Muscle layer of colon (tissue), 2 donors: ENCODE data around the gene ANKS1B.

Experiments used
- H3K27ac ChIP-seq: one replicate; pipeline ENCODE4 v1.7.0; 2013; ENCODE audit warnings: low read depth, mild to moderate bottlenecking, low read length, moderate library complexity
- H3K27me3 ChIP-seq, 2 donors: one replicate each; pipeline ENCODE4 v1.7.0; 2013; ENCODE audit warnings: low read length in 2 of 2, mild to moderate bottlenecking in 2 of 2; ENCODE audit not compliant: insufficient read depth in 2 of 2, control insufficient read depth in 1 of 2
- H3K36me3 ChIP-seq: one replicate; pipeline ENCODE4 v1.7.0; 2013; ENCODE audit warnings: mild to moderate bottlenecking, low read length; ENCODE audit not compliant: insufficient read depth
- H3K4me1 ChIP-seq: one replicate; pipeline ENCODE4 v1.7.0; 2013; ENCODE audit warnings: mild to moderate bottlenecking, low read length; ENCODE audit not compliant: insufficient read depth
- H3K4me3 ChIP-seq, 2 donors: one replicate each; pipeline ENCODE4 v1.7.0; 2013; ENCODE audit warnings: low read length in 2 of 2, low read depth in 1 of 2, mild to moderate bottlenecking in 1 of 2, moderate library complexity in 1 of 2
- H3K9ac ChIP-seq: one replicate; pipeline ENCODE4 v1.7.0; 2013; ENCODE audit warnings: low read length
- H3K9me3 ChIP-seq: one replicate; pipeline ENCODE4 v1.7.0; 2013; ENCODE audit warnings: mild to moderate bottlenecking, low read length
- donor health status: abdominal sarcoma.
- donor health status: Adenocarcinoma of cecum.

The ANKS1B gene

DNA sequence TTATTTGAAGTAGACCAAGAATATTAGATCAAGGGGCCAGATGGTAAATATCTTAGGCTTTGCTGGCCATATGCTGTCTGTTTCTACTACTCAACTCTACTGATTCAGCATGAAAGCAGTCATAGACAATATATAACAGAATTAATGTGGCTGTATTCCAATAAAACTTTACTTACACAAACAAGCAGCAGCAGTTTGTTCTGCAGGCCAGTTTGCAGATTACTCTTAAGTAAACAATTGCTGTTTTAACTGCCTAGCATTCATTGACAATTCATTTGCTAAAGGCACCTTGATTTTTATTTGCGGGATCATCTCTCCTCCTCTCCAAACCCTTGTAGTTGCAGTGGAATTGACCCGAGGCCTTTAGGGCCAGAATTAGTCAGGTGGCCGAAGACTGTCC, 431.3 kb downstream of the ANKS1B start:
- H3K27me3 ChIP-seq: no peaks in the 10 kb centered on the region
- no peaks in the 10 kb centered on the region for H3K9me3 ChIP-seq
- H3K27ac ChIP-seq: no peak overlapping the region
- H3K4me3 ChIP-seq: no peak overlapping the region
- no peaks in the 10 kb centered on the region for H3K36me3 ChIP-seq
- H3K9ac ChIP-seq: no peak overlapping the region
- no peaks in the 10 kb centered on the region for H3K4me1 ChIP-seq

DNA sequence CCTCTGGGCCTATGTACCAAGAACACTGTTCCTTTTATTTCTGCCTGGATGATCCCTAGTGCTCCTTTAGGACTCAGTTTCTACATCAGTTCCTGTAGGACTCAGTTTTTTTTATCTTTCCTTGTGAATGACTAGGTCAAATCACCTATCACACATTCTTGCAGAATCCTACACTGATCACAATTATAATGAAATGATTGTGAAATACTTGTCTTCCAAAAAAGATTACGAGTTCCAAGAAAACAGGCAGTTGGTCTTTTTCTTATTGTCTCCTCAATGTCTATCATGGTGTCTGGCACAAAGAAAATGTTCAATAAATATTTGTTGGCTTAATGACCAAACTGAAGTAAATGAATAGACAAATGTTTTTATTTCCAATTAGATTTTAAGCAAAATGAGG, 432.7 kb downstream of the ANKS1B start:
- Histone ChIP-seq H3K4me1 (no peaks in the 10 kb centered on the region), H3K9me3 (no peaks in the 10 kb centered on the region), H3K9ac (no peak overlapping the region), H3K27me3 (no peaks in the 10 kb centered on the region), H3K4me3 (no peak overlapping the region), H3K36me3 (no peaks in the 10 kb centered on the region), H3K27ac (no peak overlapping the region)

DNA sequence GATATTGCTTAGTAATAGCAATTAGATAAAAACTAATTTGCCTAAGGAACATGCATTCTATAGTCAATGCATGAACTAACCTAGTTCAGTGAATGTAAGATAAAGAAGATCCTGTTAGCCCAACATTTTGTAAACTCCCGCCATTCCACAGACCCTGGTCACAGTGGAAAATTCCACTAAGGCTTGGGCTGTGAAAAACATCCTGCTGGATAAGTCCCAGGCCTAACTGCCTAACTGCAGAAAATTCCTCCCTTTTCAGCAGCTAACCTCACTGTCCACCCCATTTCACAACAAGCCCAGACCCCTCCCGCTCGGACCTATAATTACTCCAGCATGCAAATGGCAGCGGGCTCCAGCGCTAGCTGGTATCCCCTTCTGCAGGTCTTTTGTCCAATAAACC, 435.1 kb downstream of the ANKS1B start:
- Histone ChIP-seq H3K27ac (no peak overlapping the region), H3K36me3 (no peaks in the 10 kb centered on the region), H3K9me3 (no peaks in the 10 kb centered on the region), H3K4me3 (no peak overlapping the region), H3K9ac (no peak overlapping the region), H3K4me1 (no peaks in the 10 kb centered on the region), H3K27me3 (no peaks in the 10 kb centered on the region)

DNA sequence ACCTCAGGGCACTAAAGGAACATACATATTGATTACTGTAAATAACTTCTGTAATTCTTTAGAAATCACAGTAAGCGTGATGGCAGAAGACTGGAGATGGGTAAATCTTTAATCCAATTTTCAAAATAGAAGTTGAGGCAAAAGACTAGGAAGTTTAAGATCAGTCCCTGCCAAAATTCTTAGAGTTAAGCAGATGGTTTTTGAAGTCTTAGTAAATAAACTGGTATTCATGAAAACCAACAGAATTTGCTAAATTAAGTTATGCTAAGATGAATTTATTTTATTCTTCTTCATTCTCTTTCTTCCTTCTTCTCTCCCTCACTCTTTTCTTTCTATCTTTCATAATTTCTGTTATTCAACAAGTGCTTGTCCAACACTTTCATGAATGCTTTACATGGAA, 435.5 kb downstream of the ANKS1B start:
- H3K9me3 ChIP-seq: no peaks in the 10 kb centered on the region
- no peaks in the 10 kb centered on the region for H3K27me3 ChIP-seq
- H3K36me3 ChIP-seq: no peaks in the 10 kb centered on the region
- no peak overlapping the region for H3K27ac ChIP-seq
- H3K4me3 ChIP-seq: no peak overlapping the region
- H3K4me1 ChIP-seq: no peaks in the 10 kb centered on the region
- H3K9ac ChIP-seq: no peak overlapping the region

DNA sequence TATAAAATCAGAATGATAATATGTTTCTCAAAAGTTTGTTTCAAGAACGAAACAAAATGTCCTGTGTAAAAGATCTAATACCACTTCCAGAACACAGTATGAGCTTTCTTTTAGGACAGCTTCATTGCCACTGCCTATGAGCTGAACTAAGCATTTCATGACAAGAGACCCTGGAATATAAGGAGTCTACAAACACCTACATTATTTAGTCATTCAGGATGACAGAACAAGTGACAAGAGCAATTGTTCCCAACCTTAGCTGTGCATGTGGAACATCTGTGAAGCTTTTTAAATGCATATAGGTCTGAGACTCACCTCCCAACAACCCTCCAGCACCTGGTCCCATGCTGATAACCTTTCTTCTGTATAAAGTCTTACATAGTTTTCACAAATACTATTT, 440.3 kb downstream of the ANKS1B start:
- H3K4me3 ChIP-seq: no peak overlapping the region
- no peaks in the 10 kb centered on the region for H3K9me3 ChIP-seq
- no peaks in the 10 kb centered on the region for H3K27me3 ChIP-seq
- no peak overlapping the region for H3K27ac ChIP-seq
- H3K9ac ChIP-seq: no peak overlapping the region
- no peaks in the 10 kb centered on the region for H3K36me3 ChIP-seq
- H3K4me1 ChIP-seq: no peaks in the 10 kb centered on the region

DNA sequence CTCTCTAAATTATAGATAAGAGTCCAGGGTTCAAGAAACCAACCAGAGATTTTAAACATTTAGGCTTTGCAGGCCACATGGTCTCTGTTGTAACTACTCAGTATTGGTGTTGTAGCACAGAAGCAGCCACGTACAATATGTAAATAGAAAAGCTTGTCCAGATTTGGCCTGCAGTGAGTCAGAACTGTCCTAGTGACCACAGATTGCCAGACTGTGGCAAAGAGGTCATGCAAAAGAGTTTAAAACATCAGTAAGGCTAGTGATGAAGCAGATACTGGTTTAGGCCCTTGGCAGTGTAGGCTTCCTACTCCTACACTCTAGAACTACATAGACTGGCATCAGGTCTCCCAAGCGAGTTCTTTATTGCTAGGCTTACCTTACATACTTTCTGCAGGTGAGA, 454.8 kb downstream of the ANKS1B start:
- no peaks in the 10 kb centered on the region for H3K36me3 ChIP-seq
- no peak overlapping the region for H3K9ac ChIP-seq
- H3K4me3 ChIP-seq: no peak overlapping the region
- no peaks in the 10 kb centered on the region for H3K9me3 ChIP-seq
- no peaks in the 10 kb centered on the region for H3K27me3 ChIP-seq
- H3K4me1 ChIP-seq: no peaks in the 10 kb centered on the region
- no peak overlapping the region for H3K27ac ChIP-seq

DNA sequence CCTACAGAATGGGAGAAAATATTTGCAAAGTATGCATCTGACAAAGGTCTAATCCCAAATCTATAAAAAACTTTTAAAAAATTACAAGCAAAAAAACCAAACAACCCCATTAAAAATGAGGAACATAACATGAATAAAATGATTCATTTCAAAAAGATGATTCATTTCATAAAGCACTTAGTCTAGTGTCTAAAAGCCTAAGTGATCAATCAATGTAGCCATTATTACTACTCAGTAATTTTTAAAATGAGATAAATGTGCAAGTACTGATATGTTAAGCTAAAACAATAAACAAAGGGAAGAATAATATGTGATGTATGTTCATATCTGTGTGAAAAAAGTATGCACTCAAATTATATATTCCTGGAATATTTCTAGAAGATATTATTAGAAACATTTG, 456.3 kb downstream of the ANKS1B start:
- Histone ChIP-seq H3K27ac (no peak overlapping the region), H3K4me1 (no peaks in the 10 kb centered on the region), H3K9me3 (no peaks in the 10 kb centered on the region), H3K36me3 (no peaks in the 10 kb centered on the region), H3K4me3 (no peak overlapping the region), H3K27me3 (no peaks in the 10 kb centered on the region), H3K9ac (no peak overlapping the region)

DNA sequence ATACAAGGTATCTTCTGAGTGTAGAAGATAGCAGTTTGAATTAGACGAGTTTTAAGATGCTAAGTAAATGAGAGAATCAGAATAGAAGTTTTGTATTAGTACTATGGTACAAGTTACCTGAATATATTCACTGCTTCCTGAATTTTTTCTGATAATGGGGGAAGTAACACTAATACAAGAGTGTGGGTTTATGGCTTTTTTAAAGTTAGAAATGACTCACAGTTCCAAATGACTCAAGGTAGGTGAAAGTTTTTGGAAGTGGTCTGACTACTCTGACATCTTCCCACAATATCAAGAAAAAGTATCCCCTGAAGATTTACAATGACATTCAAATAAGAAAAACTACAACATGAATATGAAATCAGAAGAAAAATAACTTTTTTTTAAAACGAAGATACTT, 460.9 kb downstream of the ANKS1B start:
- no peaks in the 10 kb centered on the region for H3K9me3 ChIP-seq
- no peaks in the 10 kb centered on the region for H3K36me3 ChIP-seq
- H3K4me3 ChIP-seq: no peak overlapping the region

DNA sequence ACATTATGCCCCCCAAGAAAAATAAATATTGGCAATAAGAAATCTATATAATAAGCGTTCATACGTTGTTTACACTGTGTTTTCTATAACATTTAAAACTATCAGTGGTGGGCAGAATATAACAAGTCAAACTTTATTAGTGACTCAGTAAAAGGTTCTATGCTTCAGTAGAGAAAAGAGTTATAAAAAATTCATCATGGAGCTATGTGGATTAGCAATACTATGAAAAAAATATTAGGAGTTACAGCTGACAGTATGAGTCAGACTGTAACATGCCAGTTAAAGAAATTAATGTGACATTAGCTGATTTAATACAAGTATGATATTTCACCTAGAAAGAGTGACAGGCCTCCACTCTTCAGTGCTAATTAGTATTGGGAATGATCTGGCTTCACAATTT, 462.3 kb downstream of the ANKS1B start:
- H3K9ac ChIP-seq: no peak overlapping the region
- no peak overlapping the region for H3K4me3 ChIP-seq
- no peaks in the 10 kb centered on the region for H3K36me3 ChIP-seq
- H3K4me1 ChIP-seq: no peaks in the 10 kb centered on the region
- no peaks in the 10 kb centered on the region for H3K9me3 ChIP-seq
- no peaks in the 10 kb centered on the region for H3K27me3 ChIP-seq
- H3K27ac ChIP-seq: no peak overlapping the region

More for the DNA sequence above, 460.9 kb downstream of the ANKS1B start:
- Histone ChIP-seq H3K9ac (no peak overlapping the region), H3K27ac (no peak overlapping the region), H3K27me3 (no peaks in the 10 kb centered on the region), H3K4me1 (no peaks in the 10 kb centered on the region)

DNA sequence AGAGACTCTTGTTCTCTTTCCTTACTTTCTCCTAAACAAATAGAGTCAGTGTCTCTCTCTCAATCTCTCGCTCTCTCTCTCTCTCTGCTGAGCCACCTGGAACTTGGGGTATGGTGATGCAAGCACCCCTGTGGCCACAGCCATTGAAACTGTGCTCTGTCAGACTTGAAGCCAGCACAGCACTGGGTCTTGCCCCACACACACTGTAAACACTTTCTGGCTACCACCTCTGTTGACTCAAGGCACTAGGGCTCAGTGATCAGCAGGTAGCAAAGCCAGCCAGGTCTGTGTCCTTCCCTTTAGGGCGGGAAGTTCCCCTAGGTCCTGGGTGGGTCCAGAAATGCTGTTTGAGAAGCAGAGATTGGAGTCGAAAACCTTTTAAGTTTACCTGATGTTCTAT, 463.1 kb downstream of the ANKS1B start:
- H3K27ac ChIP-seq: no peak overlapping the region
- no peaks in the 10 kb centered on the region for H3K9me3 ChIP-seq

DNA sequence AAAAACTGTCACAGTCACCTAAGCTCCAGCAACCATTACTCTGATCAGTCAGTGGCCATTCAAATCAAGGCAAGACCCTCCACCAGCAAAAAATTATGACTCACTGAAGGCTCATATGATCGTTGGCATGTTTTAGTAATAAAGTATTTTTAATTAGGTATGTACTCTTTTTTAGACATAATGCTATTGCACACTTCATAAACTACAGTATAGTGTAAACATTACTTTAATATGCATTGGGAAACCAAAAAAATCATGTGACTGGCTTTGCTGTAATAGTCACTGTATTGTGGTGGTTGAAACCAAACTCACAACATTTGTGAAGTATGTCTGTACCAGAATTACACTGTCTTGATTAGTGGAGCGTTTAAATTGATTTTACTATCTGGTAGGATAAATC, 471.7 kb downstream of the ANKS1B start:
- Histone ChIP-seq H3K27ac (no peak overlapping the region), H3K9me3 (no peaks in the 10 kb centered on the region), H3K9ac (no peak overlapping the region)

More for the DNA sequence above, 463.1 kb downstream of the ANKS1B start:
- Histone ChIP-seq H3K36me3 (no peaks in the 10 kb centered on the region), H3K4me3 (no peak overlapping the region), H3K27me3 (no peaks in the 10 kb centered on the region), H3K9ac (no peak overlapping the region), H3K4me1 (no peaks in the 10 kb centered on the region)

DNA sequence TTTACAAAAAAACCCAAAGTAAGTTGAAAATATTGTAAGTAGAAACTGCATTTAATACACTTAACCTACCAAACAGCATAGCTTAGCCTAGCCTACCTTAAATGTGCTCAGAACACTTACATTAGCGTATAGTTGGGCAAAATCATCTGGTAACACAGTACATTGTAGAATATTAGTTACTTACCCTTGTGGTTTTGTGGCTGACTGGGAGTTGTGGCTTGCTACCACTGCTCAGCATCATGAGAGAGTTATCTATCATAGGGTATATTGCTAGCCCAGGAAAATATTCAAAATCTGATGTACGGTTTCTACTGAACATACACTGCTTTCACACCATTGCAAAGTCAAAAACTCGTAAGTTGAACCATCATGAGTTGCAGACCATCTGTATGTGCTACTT, 478.9 kb downstream of the ANKS1B start:
- H3K9me3 ChIP-seq: no peaks in the 10 kb centered on the region
- no peak overlapping the region for H3K27ac ChIP-seq
- no peaks in the 10 kb centered on the region for H3K4me1 ChIP-seq
- H3K36me3 ChIP-seq: no peaks in the 10 kb centered on the region
- no peaks in the 10 kb centered on the region for H3K27me3 ChIP-seq
- no peak overlapping the region for H3K9ac ChIP-seq
- no peak overlapping the region for H3K4me3 ChIP-seq

More for the DNA sequence above, 471.7 kb downstream of the ANKS1B start:
- no peaks in the 10 kb centered on the region for H3K27me3 ChIP-seq
- no peak overlapping the region for H3K4me3 ChIP-seq
- H3K4me1 ChIP-seq: no peaks in the 10 kb centered on the region
- no peaks in the 10 kb centered on the region for H3K36me3 ChIP-seq
